Right lobe of liver (tissue), 4 donors: ENCODE data around the gene SLFN12.

Source experiments
- POLR2A ChIP-seq: fragments of 450-650 bp; IDR thresholded peaks from one replicate; pipeline ENCODE4 v1.6.1; 2017; ENCODE audit warnings: antibody characterized with exemption, mild to moderate bottlenecking
- TF ChIP-seq, protein P1 (sequence below), 4 donors: fragments of 200-600 bp in 3 of 4; fragments of 450-650 bp in 1 of 4; IDR thresholded peaks; one replicate each; pipeline versions ENCODE4 v1.5.1 to v1.8.0; 2016 to 2022; ENCODE audit warnings: antibody characterized with exemption in 4 of 4, mild to moderate bottlenecking in 2 of 4
- donor health status: DM: no; HTN: no; CAD: no.
- donor health status: DM: no; HTN: no; CAD: no.
- donor health status: DM: no; HTN: yes; CAD: no.

DNA sequence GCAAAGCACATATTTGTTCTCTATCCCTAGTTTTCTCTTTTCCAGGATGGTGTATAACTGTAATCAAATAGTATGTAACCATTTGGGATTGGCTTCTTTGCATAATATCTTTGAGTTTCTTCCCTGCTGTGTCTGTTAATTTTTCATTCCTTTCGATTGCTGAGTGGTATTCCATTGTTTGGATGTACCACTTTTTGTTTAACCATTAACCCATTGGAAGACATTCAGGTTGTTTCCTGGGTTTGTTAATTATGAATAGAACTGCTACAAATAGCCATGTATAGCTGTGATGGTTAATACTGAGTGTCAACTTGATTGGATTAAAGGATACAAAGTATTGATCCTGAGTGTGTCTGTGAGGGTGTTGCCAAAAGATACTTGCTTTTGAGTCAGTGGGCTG lies 20.9 kb upstream of the SLFN12 start:
- TF ChIP-seq, protein P1, sequence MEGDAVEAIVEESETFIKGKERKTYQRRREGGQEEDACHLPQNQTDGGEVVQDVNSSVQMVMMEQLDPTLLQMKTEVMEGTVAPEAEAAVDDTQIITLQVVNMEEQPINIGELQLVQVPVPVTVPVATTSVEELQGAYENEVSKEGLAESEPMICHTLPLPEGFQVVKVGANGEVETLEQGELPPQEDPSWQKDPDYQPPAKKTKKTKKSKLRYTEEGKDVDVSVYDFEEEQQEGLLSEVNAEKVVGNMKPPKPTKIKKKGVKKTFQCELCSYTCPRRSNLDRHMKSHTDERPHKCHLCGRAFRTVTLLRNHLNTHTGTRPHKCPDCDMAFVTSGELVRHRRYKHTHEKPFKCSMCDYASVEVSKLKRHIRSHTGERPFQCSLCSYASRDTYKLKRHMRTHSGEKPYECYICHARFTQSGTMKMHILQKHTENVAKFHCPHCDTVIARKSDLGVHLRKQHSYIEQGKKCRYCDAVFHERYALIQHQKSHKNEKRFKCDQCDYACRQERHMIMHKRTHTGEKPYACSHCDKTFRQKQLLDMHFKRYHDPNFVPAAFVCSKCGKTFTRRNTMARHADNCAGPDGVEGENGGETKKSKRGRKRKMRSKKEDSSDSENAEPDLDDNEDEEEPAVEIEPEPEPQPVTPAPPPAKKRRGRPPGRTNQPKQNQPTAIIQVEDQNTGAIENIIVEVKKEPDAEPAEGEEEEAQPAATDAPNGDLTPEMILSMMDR (IDR thresholded peaks at IDR 0.05), result no peak
- TF ChIP-seq POLR2A, result no peak
